ENCODE results near the gene DMRTA1. TPM values are rescaled to one million over a fixed set of nuclear protein-coding genes. Genes with fewer than 3 reads are reported as not detected.

DMRTA1 gene
- total and polyA plus RNA-seq, 7 donors, result 0.09 to 0.67 (median 0.38) TPM

DNA sequence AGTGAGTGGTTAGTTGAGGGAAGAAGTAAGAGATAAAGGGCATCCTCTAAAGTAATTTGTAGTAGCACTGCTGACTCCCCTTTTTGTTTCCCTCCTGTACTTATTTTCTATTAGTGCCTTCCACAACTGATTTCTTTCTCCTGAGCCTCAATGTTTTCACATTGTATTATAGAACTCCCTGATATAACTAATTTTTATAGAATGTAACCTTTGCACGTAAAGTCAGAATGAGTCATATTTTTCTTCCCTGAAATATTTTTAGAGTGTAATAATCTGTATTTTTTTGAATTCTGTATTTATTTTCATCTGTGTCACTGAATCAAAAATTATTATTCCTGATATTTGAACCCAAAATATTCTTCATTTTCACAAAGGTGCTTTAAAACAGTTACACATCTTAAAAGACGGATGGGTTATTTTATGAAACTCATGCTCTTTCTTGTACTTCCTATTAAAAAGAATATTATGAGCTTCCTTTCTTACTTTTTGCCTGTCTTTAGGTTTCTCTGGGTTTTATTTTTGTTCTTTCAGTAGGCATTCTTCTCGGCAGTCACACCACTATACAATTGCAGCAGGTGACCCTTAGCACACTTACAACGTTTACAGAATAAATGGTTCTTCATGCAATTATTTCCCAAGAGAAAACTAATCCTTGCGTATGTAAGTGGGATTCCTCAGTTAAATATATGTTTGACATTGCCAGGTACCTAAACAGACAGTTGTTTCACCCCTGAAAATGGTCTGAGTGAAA is 30.5 kb upstream of the DMRTA1 start:
- WGBS, 3 donors, result 50 to 54% (median 53%) methylated on average over 5 of the region's 5 CpGs
- intact Hi-C loops (cut with DNase I), result no loop called here

DNA sequence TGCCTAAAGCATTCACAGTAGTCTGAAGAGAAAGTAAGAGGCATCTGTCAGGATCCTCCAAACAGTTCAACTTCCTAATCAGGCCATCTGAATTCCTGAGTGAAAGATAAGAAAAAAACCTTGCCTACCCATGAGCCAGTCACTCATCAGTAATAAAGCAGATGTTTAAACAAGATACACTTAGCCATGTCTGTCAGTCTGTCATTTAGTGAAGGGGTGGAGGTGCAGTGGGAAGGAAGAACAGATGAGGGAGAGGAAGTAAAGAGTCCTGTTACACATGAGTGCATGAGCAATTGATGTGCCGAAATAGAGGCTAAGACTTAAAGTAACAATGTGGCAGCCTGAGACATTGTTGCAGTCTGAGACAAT is 29.9 kb upstream of the DMRTA1 start:
- no peak for ATAC-seq
- Histone ChIP-seq H3K9me3 (no peaks in the 10 kb centered on the region), H3K27me3 (ENCODE audit: insufficient read depth in 3 of 3, low read length in 2 of 3) (no peaks in the 10 kb centered on the region), H3K4me3 (no peak overlapping the region), H3K36me3 (ENCODE audit: insufficient read depth in 1 of 2, low read depth in 1 of 2) (no peaks in the 10 kb centered on the region), H3K4me1 (no peaks in the 10 kb centered on the region), H3K27ac (no peak overlapping the region)
- TF ChIP-seq, protein P1, sequence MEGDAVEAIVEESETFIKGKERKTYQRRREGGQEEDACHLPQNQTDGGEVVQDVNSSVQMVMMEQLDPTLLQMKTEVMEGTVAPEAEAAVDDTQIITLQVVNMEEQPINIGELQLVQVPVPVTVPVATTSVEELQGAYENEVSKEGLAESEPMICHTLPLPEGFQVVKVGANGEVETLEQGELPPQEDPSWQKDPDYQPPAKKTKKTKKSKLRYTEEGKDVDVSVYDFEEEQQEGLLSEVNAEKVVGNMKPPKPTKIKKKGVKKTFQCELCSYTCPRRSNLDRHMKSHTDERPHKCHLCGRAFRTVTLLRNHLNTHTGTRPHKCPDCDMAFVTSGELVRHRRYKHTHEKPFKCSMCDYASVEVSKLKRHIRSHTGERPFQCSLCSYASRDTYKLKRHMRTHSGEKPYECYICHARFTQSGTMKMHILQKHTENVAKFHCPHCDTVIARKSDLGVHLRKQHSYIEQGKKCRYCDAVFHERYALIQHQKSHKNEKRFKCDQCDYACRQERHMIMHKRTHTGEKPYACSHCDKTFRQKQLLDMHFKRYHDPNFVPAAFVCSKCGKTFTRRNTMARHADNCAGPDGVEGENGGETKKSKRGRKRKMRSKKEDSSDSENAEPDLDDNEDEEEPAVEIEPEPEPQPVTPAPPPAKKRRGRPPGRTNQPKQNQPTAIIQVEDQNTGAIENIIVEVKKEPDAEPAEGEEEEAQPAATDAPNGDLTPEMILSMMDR (IDR thresholded peaks at IDR 0.05), result no peak
- no peak for DNase-seq
- whole genome bisulfite sequencing, 3 donors, result 21 to 29% (median 25%) methylated on average over 1 of the region's 1 CpG
- intact Hi-C loops (cut with DNase I), result no loop called here

More for the DNA sequence above, 30.5 kb upstream of the DMRTA1 start:
- no peak for DNase-seq
- H3K4me1 ChIP-seq, result no peaks in the 10 kb centered on the region
- H3K36me3 ChIP-seq (ENCODE audit: insufficient read depth in 1 of 2, low read depth in 1 of 2), result no peaks in the 10 kb centered on the region
- no peak overlapping the region for H3K27ac ChIP-seq
- no peak overlapping the region for H3K4me3 ChIP-seq
- TF ChIP-seq, protein P1 (IDR thresholded peaks at IDR 0.05), result no peak
- no peak for ATAC-seq
- no peaks in the 10 kb centered on the region for H3K9me3 ChIP-seq
- no peaks in the 10 kb centered on the region for H3K27me3 ChIP-seq (ENCODE audit: insufficient read depth in 3 of 3, low read length in 2 of 3)

DNA sequence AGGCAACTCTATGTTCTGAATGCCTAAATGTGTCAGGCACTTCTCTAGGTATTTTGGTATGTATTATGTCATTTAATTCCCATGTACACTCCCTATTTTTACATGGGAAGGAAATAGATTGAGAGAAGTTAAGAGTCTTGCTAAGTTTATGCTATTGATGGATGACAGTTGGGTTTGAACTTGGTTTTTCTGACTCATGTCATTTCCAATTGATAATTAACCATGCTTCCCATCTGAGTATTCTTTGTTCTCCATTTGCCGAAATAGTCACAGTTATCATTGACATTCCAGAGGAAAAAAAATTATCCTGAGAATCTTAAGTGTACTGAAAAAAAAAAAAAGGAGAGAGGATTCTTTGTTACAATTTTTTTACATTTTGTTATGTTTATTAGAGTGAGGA is 23.1 kb upstream of the DMRTA1 start:
- H3K36me3 ChIP-seq (ENCODE audit: insufficient read depth in 1 of 2, low read depth in 1 of 2), result no peaks in the 10 kb centered on the region
- ATAC-seq (no peak), DNase-seq (no peak)
- H3K27me3 ChIP-seq (ENCODE audit: insufficient read depth in 3 of 3, low read length in 2 of 3), result no peaks in the 10 kb centered on the region
- TF ChIP-seq, protein P1 (IDR thresholded peaks at IDR 0.05), result no peak
- H3K4me3 ChIP-seq, result no peak overlapping the region
- no peaks in the 10 kb centered on the region for H3K9me3 ChIP-seq
- intact Hi-C loops (cut with DNase I), result no loop called here
- no peak overlapping the region for H3K27ac ChIP-seq
- no peaks in the 10 kb centered on the region for H3K4me1 ChIP-seq
- 49 to 75% (median 66%) methylated on average over 1 of the region's 1 CpG for WGBS, 3 donors

DNA sequence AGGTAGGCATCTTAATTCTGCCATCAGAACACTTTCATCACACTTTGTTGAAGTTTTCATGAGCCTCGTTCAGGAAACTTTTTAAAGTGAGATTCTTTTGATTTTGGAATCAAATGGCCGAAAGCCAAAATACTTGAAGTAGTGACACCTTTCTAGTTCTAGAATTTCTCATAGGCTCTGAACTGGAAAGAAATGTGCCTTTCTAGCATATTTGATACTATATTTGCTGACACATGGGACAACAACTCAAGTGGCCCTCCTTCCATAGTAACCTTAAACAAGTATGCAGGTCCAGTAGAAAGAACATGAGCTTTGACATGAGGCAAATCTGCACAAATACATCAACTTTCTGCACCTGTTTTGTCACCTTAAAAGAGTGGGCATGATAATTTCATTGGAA is 22.0 kb upstream of the DMRTA1 start:
- no peak for DNase-seq
- WGBS, 3 donors, result 76 to 79% (median 78%) methylated on average over 2 of the region's 2 CpGs
- Histone ChIP-seq H3K27ac (no peak overlapping the region), H3K4me3 (no peak overlapping the region), H3K36me3 (ENCODE audit: insufficient read depth in 1 of 2, low read depth in 1 of 2) (no peaks in the 10 kb centered on the region), H3K27me3 (ENCODE audit: insufficient read depth in 3 of 3, low read length in 2 of 3) (no peaks in the 10 kb centered on the region), H3K4me1 (no peaks in the 10 kb centered on the region), H3K9me3 (no peaks in the 10 kb centered on the region)
- TF ChIP-seq, protein P1 (IDR thresholded peaks at IDR 0.05), result no peak
- intact Hi-C loops (cut with DNase I), result no loop called here
- no peak for ATAC-seq

DNA sequence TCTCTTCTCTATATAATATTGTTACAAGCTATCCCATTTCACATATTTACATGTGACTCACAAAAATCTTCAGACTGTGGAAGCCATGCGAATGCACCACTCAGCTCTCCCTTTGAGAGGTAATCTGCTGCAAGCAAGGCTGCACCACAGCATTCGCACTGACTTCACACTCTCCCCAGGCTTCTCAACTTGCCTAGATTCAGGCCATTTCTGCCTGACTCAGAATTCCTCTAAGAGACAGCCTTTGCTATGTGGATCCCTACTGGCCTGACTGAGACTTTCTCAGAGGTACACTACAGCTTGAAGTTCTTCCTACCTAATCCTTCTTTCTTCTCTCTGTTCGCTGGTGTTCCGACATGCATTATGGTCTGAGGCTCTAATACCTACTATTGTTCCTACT is 21.1 kb upstream of the DMRTA1 start:
- 72 to 76% (median 75%) methylated on average over 4 of the region's 4 CpGs for WGBS, 3 donors
- no peaks in the 10 kb centered on the region for H3K36me3 ChIP-seq (ENCODE audit: insufficient read depth in 1 of 2, low read depth in 1 of 2)
- TF ChIP-seq, protein P1 (IDR thresholded peaks at IDR 0.05), result no peak

More for the DNA sequence above, 21.1 kb upstream of the DMRTA1 start:
- Histone ChIP-seq H3K4me3 (no peak overlapping the region), H3K4me1 (no peaks in the 10 kb centered on the region), H3K9me3 (no peaks in the 10 kb centered on the region), H3K27me3 (ENCODE audit: insufficient read depth in 3 of 3, low read length in 2 of 3) (no peaks in the 10 kb centered on the region), H3K27ac (no peak overlapping the region)
- intact Hi-C loops (cut with DNase I), result no loop called here
- no peak for DNase-seq
- ATAC-seq, result no peak

Data from psoas muscle (tissue), 8 donors.